Ovary (tissue), 9 donors: ENCODE measurements around the gene CSGALNACT2. TPM values are rescaled to one million over a fixed set of nuclear protein-coding genes. Genes with fewer than 3 reads are reported as not detected.

Experiments
- DNase-seq, 5 donors: peaks; one replicate each; pipeline ENCODE4 v3.0.0-alpha.2; 2019 to 2020
- H3K27ac ChIP-seq, 2 donors: fragments of 200-600 bp; one replicate each; pipeline versions ENCODE4 v1.5.1 to v1.8.0; 2019 to 2022
- H3K27me3 ChIP-seq: fragments of 200-600 bp; one replicate; pipeline ENCODE4 v1.8.0; 2022
- H3K36me3 ChIP-seq: fragments of 200-600 bp; sonication (generic); one replicate; pipeline ENCODE4 v1.5.1; 2019
- H3K4me1 ChIP-seq: one replicate; pipeline ENCODE4 v1.8.1; 2013; ENCODE audit warnings: mild to moderate bottlenecking, moderate library complexity; ENCODE audit not compliant: insufficient read depth
- H3K4me3 ChIP-seq: fragments of 200-600 bp; sonication (generic); one replicate; pipeline ENCODE4 v1.5.1; 2017
- H3K9me3 ChIP-seq, 2 donors: fragments of 200-600 bp in 1 of 2; sonication (generic) in 1 of 2; one replicate each; pipeline versions ENCODE4 v1.5.1 to v1.8.1; 2013 to 2019; ENCODE audit warnings: mild to moderate bottlenecking in 1 of 2, moderate library complexity in 1 of 2
- CTCF ChIP-seq, 3 donors: fragments of 450-650 bp in 2 of 3; fragments of 200-600 bp in 1 of 3; IDR thresholded peaks; one replicate each; pipeline versions ENCODE4 v1.5.1 to v1.8.0; 2016 to 2022; ENCODE audit warnings: antibody characterized with exemption in 3 of 3, mild to moderate bottlenecking in 1 of 3
- EP300 ChIP-seq: sonication (generic); formaldehyde crosslinking; IDR thresholded peaks from one replicate; pipeline ENCODE4 v1.6.1; 2017; ENCODE audit warnings: antibody characterized with exemption
- POLR2A ChIP-seq: fragments of 450-650 bp; IDR thresholded peaks from one replicate; pipeline ENCODE4 v1.6.1; 2017; ENCODE audit warnings: antibody characterized with exemption, mild to moderate bottlenecking, moderate library complexity
- WGBS, 3 donors: extraction: QIAGEN DNeasy Blood & Tissue Kit in 1 of 3; methylation state at CpG; one replicate each; pipeline versions ENCODE4 v1.1.5 to v1.1.7; 2013 to 2017; 5-methylcytosine and 5-hydroxymethylcytosine counted together
- intact Hi-C, 4 donors: fragments of 100-400 bp; cut with DNase I; formaldehyde crosslinking; loops; one replicate each; pipeline versions ENCODE4 v1.11.0 to v1.15.1; 2022 to 2023
- polyA plus RNA-seq, 2 donors: library from polyadenylated mRNA; stranded (reverse); fragments of 200-250 nt in 1 of 2; fragments of 350-450 nt in 1 of 2; fragmentation: Illumina TruSeq in 1 of 2; extraction: RNeasy Lipid Tissue Mini Kit (QIAGEN cat#74804) in 1 of 2; gene quantifications; one replicate each; pipeline ENCODE4 v1.2.3, GENCODE V29; 2013 to 2014
- total RNA-seq, 7 donors: library from RNA; depleted of rRNA in 2 of 7; stranded (reverse); fragments of >200 nt in 2 of 7; fragmentation: NEBNext Ultra II Directional in 3 of 7; extraction: Animal tissue kit (Norgen Biotek cat#: 25700) in 3 of 7; gene quantifications; one replicate each; pipeline versions ENCODE4 v1.1.0 to v1.2.4, GENCODE V29; 2016 to 2023
- donor health status: DM: no; HTN: no; CAD: no; lungs with moderate emphysema.
- donor health status: DM: no; HTN: no; CAD: no.
- donor health status: Bipolar disorder and iron deficiency.
- donor health status: DM: yes; HTN: yes; CAD: no.
- donor health status: DM: no; HTN: no; CAD: no.
- donor health status: DM: yes; HTN: yes; CAD: no.

CSGALNACT2 gene
- total and polyA plus RNA-seq, 9 donors: 14.8 to 27.2 (median 21.8) TPM

DNA sequence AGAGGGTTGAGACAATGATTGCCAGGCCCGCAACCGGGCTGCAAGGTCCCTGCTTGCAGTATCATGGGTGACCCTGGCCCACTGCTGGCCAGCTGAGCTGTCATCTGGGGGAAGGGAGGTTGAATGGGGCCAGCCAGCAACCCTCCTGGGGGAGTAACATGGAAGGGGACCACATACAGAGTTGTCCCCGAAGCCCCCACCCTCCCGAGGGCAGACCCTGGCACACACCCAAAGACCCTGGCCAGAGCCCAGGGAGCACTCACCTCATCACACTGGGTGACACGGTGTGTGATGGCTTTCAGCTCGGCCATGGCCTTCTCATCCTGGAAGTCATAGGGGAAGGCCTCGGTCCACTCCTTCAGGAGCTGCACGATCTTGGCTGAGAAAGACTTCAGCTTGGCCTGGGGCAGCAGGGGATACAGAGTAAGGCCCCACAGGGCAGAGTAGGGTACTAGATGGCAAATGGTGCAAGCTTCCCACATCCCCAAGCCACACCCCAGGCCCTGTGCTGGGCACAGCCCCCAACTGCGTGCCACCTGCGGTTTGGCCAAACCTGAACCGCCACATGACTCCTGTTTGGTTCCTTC is 63.4 kb downstream of the CSGALNACT2 start:
- DNase-seq: peak in 2 of 5 donors; percentile 4 to 29
- WGBS, 3 donors: 82 to 87% (median 84%) methylated on average over 9 to 11 of the region's 11 CpGs
- H3K27ac ChIP-seq: no peak overlapping the region
- H3K9me3 ChIP-seq: no peaks in the 10 kb centered on the region
- H3K4me1 ChIP-seq: no peaks in the 10 kb centered on the region
- no peaks in the 10 kb centered on the region for H3K27me3 ChIP-seq
- no peak overlapping the region for H3K4me3 ChIP-seq
- no peaks in the 10 kb centered on the region for H3K36me3 ChIP-seq
- TF ChIP-seq CTCF (IDR thresholded peaks at IDR 0.05) (no peak), POLR2A (no peak), EP300 (no peak)
- intact Hi-C loops: no loop called here

DNA sequence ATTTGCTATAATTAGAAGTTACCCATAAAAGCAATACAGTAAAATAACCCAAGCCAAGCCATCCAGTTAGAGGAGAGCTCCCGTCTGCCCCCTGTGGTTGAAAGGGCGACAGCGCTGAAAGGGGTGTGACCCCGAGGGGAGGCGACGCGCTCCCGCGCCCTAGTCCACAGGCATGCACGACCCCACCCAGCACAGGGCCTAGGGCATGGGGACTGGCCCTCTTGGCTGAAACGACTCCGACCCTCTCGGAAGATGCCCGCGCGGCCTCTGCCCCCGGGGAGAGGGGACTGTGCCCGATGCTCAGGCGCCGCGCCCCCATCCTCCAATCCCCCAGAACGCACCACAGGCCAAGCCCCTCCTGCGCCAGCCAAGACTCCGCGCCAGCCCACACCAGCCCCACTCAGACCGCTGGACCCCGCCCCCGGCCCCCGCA is 64.0 kb downstream of the CSGALNACT2 start:
- no peak overlapping the region for H3K27ac ChIP-seq
- 1 to 4% (median 2%) methylated on average over 20 to 29 of the region's 29 CpGs for WGBS, 3 donors

GRCh38 chr10:43202657-43203447 is 64.6 kb downstream of the CSGALNACT2 start:
- no peak overlapping the region for H3K27ac ChIP-seq
- H3K4me3 ChIP-seq: peak overlapping the region; percentile 21
- no peaks in the 10 kb centered on the region for H3K36me3 ChIP-seq
- H3K4me1 ChIP-seq: no peaks in the 10 kb centered on the region
- peak; percentile 21 to 49 (median 32) for DNase-seq
- intact Hi-C loops: no loop called here
- no peaks in the 10 kb centered on the region for H3K27me3 ChIP-seq
- no peak for TF ChIP-seq EP300
- TF ChIP-seq CTCF (IDR thresholded peaks at IDR 0.05): no peak
- no peak for TF ChIP-seq POLR2A
- WGBS, 3 donors: 20 to 26% (median 23%) methylated on average over 25 to 35 of the region's 35 CpGs
- no peaks in the 10 kb centered on the region for H3K9me3 ChIP-seq

More for the DNA sequence above, 64.0 kb downstream of the CSGALNACT2 start:
- Histone ChIP-seq H3K4me1 (no peaks in the 10 kb centered on the region), H3K4me3 (peak overlapping the region; percentile 21), H3K27me3 (no peaks in the 10 kb centered on the region), H3K36me3 (no peaks in the 10 kb centered on the region), H3K9me3 (no peaks in the 10 kb centered on the region)
- DNase-seq: peak in 3 of 5 donors; percentile 25 to 38 (median 34)
- TF ChIP-seq CTCF (IDR thresholded peaks at IDR 0.05): peak in 1 of 3 donors; percentile 24
- no peak for TF ChIP-seq EP300
- intact Hi-C loops: no loop called here

- Histone ChIP-seq H3K27ac (no peak overlapping the region), H3K4me3 (peak overlapping the region; percentile 5), H3K27me3 (no peaks in the 10 kb centered on the region), H3K4me1 (no peaks in the 10 kb centered on the region), H3K9me3 (no peaks in the 10 kb centered on the region), H3K36me3 (no peaks in the 10 kb centered on the region)
- DNase-seq: peak; percentile 16 to 46 (median 25)
- TF ChIP-seq POLR2A: no peak
- no peak for TF ChIP-seq CTCF (IDR thresholded peaks at IDR 0.05)
- no peak for TF ChIP-seq EP300
- intact Hi-C loops: no loop called here
- WGBS, 3 donors: 41 to 63% (median 59%) methylated on average over 26 to 27 of the region's 27 CpGs
Measured at GRCh38 chr10:43203448-43204041, 65.3 kb downstream of the CSGALNACT2 start.
